HepG2 (cell line): ENCODE data around the gene CAMTA1. TPM values are rescaled to one million over a fixed set of nuclear protein-coding genes. Genes with fewer than 3 reads are reported as not detected.
A peak's percentile ranks its signal among the peaks of the same experiment; 100 is the strongest.

Experiments used
- ATAC-seq: fragments of 200-7000 bp; cut with Tn5 transposase; 3 replicates; pipeline ENCODE4 v1.9.1; 2020; ENCODE audit warnings: mild to moderate bottlenecking, moderate library complexity
- BruUV-seq: library from RNA; stranded (reverse); fragments of 400-500 nt; replicated peaks from 2 replicates; lab custom pipeline; 2021; lab: Mats Ljungman, UMichigan
- CTCF ChIA-PET: fragments of 300-600 bp; formaldehyde crosslinking; extraction: SDS; loops from one replicate; lab custom pipeline; 2021; ENCODE audit warnings: low total read pairs, inconsistent platforms, low intra/inter-chr PET ratio; lab: Yijun Ruan, JAX
- POLR2A ChIA-PET: fragments of 350-600 bp; sonication (Branson Sonifier 250); formaldehyde crosslinking; loops from one replicate; lab custom pipeline; 2020; ENCODE audit warnings: antibody characterized with exemption, inconsistent platforms; lab: Yijun Ruan, JAX
- DNase-seq: peaks from one replicate; pipeline ENCODE4 v3.0.0-alpha.2; 2015; ENCODE audit warnings: low spot score
- FAIRE-seq: peaks from 3 replicates; lab custom pipeline; 2011; peaks lifted over from hg19 to GRCh38; lab: Jason Lieb, UNC
- H2AFZ ChIP-seq: one replicate; pipeline ENCODE4 v1.6.1; 2011; ENCODE audit warnings: low read length, inconsistent platforms
- H3K27ac ChIP-seq: fragments of 300-600 bp; 3 replicates; pipeline ENCODE4 v1.8.0; 2011; ENCODE audit warnings: mixed run types, mild to moderate bottlenecking, mixed read lengths, low read length, inconsistent platforms; ENCODE audit not compliant: insufficient read depth; ENCODE audit errors: extremely low read length
- H3K27me3 ChIP-seq, 2 experiments: fragments of 200-600 bp in 1 of 2; 2 replicates in 1 of 2; 3 replicates in 1 of 2; pipeline versions ENCODE4 v1.6.0 to v1.8.0; 2011; ENCODE audit warnings: low read length in 2 of 2, mild to moderate bottlenecking in 2 of 2, moderate library complexity in 2 of 2, inconsistent platforms in 1 of 2; ENCODE audit not compliant: insufficient read depth in 2 of 2, control insufficient read depth in 1 of 2
- H3K36me3 ChIP-seq, 2 experiments: fragments of 200-600 bp in 1 of 2; replicated peaks in 1 of 2; 2 replicates in 1 of 2; 3 replicates in 1 of 2; pipeline versions ENCODE4 v1.5.1 to v1.8.0; 2011; ENCODE audit warnings: low read length in 2 of 2, inconsistent platforms in 1 of 2; ENCODE audit not compliant: insufficient read depth in 2 of 2, control insufficient read depth in 1 of 2
- H3K4me1 ChIP-seq: 2 replicates; pipeline ENCODE4 v1.5.1; 2012; ENCODE audit warnings: low read length, inconsistent platforms; ENCODE audit not compliant: insufficient read depth
- H3K4me2 ChIP-seq: 2 replicates; pipeline ENCODE4 v1.6.0; 2011; ENCODE audit warnings: low read depth, low read length, inconsistent platforms
- H3K4me3 ChIP-seq, 3 experiments: fragments of 200-600 bp in 1 of 3; sonication (generic), shearing (Covaris generic) in 1 of 3; replicated peaks in 1 of 3; 2 replicates each; pipeline ENCODE4 v1.5.1; 2011 to 2016; ENCODE audit warnings: low read length in 3 of 3, inconsistent platforms in 2 of 3, low read depth in 2 of 3, mild to moderate bottlenecking in 2 of 3, control low read depth in 1 of 3, mixed read lengths in 1 of 3; ENCODE audit not compliant: insufficient read depth in 1 of 3
- H3K79me2 ChIP-seq: one replicate; pipeline ENCODE4 v1.6.1; 2011; ENCODE audit warnings: low read length, inconsistent platforms; ENCODE audit not compliant: insufficient read depth
- H3K9ac ChIP-seq: 2 replicates; pipeline ENCODE4 v1.6.0; 2011; ENCODE audit warnings: mild to moderate bottlenecking, low read depth, low read length, inconsistent platforms; ENCODE audit not compliant: insufficient read depth
- H3K9me3 ChIP-seq: 2 replicates; pipeline ENCODE4 v1.5.1; 2012; ENCODE audit warnings: mild to moderate bottlenecking, low read length
- H4K20me1 ChIP-seq: 2 replicates; pipeline ENCODE4 v1.6.0; 2011; ENCODE audit warnings: inconsistent platforms, mild to moderate bottlenecking, low read length, moderate library complexity; ENCODE audit not compliant: insufficient read depth
- ADNP ChIP-seq: sonication (generic); formaldehyde crosslinking; IDR thresholded peaks from 2 replicates; pipeline ENCODE4 v1.4.0; 2020; ENCODE audit warnings: missing genetic modification reagents
- GABPB1 ChIP-seq: IDR thresholded peaks from 2 replicates; pipeline ENCODE4 v1.6.1; 2016; ENCODE audit warnings: mild to moderate bottlenecking, missing genetic modification reagents, moderate library complexity, missing compliant biosample characterization
- ZFP36L2 ChIP-seq: sonication (generic); formaldehyde crosslinking; IDR thresholded peaks from 2 replicates; pipeline ENCODE4 v1.4.0; 2020; ENCODE audit warnings: missing genetic modification reagents
- ZNF558 ChIP-seq: sonication (generic); formaldehyde crosslinking; IDR thresholded peaks from 2 replicates; pipeline ENCODE4 v1.9.0; 2022; ENCODE audit warnings: mild to moderate bottlenecking, missing genetic modification reagents, borderline replicate concordance
- WGBS: methylation state at CpG from one replicate; pipeline ENCODE4 v1.1.6; 2017; ENCODE audit warnings: low lambda C conversion rate; 5-methylcytosine and 5-hydroxymethylcytosine counted together
- in situ Hi-C: cut with HindIII; loops from 2 replicates; pipeline ENCODE4 v1.10.0; 2017; ENCODE audit warnings: low pct_unique_long_range_greater_than_20kb; ENCODE audit not compliant: extremely low pct_ligation_motif_present
- intact Hi-C: fragments of 100-400 bp; cut with micrococcal nuclease; formaldehyde crosslinking; loops from one replicate; pipeline ENCODE4 v1.10.0; 2022; ENCODE audit not compliant: unreplicated experiment
- polyA plus RNA-seq, 8 experiments: library from polyadenylated mRNA; depleted of rRNA in 3 of 8; stranded (reverse) in 7 of 8; unstranded in 1 of 8; fragments of >200 nt; fragmentation: Illumina TruSeq in 4 of 8; extraction: Trizol in 4 of 8; gene quantifications; 2 replicates each; pipeline versions ENCODE4 v1.2.1 to v1.2.3, GENCODE V29; 2011 to 2016; ENCODE audit warnings: low read depth in 4 of 8, missing spikeins in 1 of 8, mixed read lengths in 1 of 8; ENCODE audit not compliant: insufficient read depth in 1 of 8
- total RNA-seq, 5 experiments: library from RNA; depleted of rRNA; stranded (reverse); fragments of >200 nt; fragmentation: Illumina TruSeq; extraction: Trizol; gene quantifications; 2 replicates each; pipeline ENCODE4 v1.2.3, GENCODE V29; 2016; ENCODE audit warnings: low read depth in 1 of 5
- TF ChIP-seq, protein P1 (sequence below): sonication (generic); formaldehyde crosslinking; conservative IDR thresholded peaks from 2 replicates; pipeline ENCODE4 v1.8.1; 2023; ENCODE audit warnings: missing genetic modification reagents

CAMTA1 gene
- total and polyA plus RNA-seq, 2 of the 13 experiments (the other 11 are each of a cell fraction or from before 2014, with no cell fraction given): 25.0 to 36.4 TPM

DNA sequence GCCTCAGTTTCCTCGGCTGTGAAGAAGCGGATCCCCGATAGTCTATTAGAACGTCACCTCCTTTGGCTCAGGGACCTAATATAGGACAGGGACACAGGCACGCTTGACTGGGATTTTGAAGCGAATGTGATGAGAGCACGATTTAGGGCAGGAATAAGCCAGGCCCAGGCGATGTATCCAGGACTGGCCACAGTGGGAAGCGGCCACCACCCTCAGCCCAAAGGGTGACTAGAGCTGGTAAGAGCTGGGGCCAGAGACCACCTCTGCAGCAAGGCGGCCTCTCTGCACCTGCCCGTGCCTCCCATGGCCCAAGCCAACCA is 885.9 kb downstream of the CAMTA1 start:
- Histone ChIP-seq H3K4me3 (no peak overlapping the region), H3K4me1 (peaks cover 25% of the 10 kb centered on the region), H3K9ac (no peak overlapping the region), H3K9me3 (no peaks in the 10 kb centered on the region), H2AFZ (no peak overlapping the region), H3K27ac (no peak overlapping the region), H3K4me2 (no peak overlapping the region), H3K36me3 (no peaks in the 10 kb centered on the region), H3K27me3 (peaks cover 4 to 24% of the 10 kb centered on the region in 2 experiments), H3K79me2 (no peaks in the 10 kb centered on the region), H4K20me1 (no peaks in the 10 kb centered on the region)
- POLR2A ChIA-PET: interaction anchor here (2.3 kb wide), 1 partner anchor 33 kb away, joined by 9 read pairs; no protein-coding TSS in a partner anchor
- no peak for DNase-seq
- TF ChIP-seq ADNP (CRISPR knock-in tag) (no peak), GABPB1 (CRISPR knock-in tag) (no peak), ZFP36L2 (CRISPR knock-in tag) (no peak)
- TF ChIP-seq, protein P1, sequence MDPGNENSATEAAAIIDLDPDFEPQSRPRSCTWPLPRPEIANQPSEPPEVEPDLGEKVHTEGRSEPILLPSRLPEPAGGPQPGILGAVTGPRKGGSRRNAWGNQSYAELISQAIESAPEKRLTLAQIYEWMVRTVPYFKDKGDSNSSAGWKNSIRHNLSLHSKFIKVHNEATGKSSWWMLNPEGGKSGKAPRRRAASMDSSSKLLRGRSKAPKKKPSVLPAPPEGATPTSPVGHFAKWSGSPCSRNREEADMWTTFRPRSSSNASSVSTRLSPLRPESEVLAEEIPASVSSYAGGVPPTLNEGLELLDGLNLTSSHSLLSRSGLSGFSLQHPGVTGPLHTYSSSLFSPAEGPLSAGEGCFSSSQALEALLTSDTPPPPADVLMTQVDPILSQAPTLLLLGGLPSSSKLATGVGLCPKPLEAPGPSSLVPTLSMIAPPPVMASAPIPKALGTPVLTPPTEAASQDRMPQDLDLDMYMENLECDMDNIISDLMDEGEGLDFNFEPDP (CRISPR knock-in tag): 0 out of 2 replicates have a peak, but pooled peaks have one; percentile 81
- FAIRE-seq: no peak
- WGBS: 63% methylated on average over 9 of the region's 11 CpGs
- BruUV-seq: no TSS peak
- no peak for ATAC-seq
- intact Hi-C loops (no loop called here), in situ Hi-C loops (loop anchor here (5.0 to 25.0 kb wide), 3 partner anchors 46 to 191 kb away; partner anchors contain the start of gene UTS2)
- CTCF ChIA-PET: interaction anchor here (9.2 kb wide), 1 partner anchor 82 kb away, joined by 226 read pairs; no protein-coding TSS in a partner anchor

DNA sequence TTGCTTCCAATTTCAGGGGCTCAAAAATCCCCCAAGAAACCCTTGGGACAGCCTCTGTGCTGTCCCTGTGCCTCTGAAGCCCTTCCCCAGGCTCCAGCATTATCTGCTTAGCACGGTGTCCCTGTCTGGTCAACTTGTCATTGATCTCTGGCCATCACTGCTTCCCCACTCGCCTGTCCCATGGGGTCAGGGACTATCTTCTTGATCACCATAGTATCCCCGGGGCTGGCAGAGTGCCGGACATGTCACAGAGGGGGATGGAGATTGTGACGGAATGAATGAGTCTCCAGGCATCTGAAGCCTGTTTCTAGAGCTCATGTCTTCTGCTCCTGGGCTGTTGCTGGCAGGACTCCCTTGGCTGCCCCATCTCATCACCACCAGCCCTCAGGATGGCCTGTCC is 886.4 kb downstream of the CAMTA1 start:
- Histone ChIP-seq H3K4me1 (peaks cover 19% of the 10 kb centered on the region), H3K9ac (no peak overlapping the region), H3K79me2 (no peaks in the 10 kb centered on the region), H2AFZ (no peak overlapping the region), H3K27ac (no peak overlapping the region), H3K36me3 (no peaks in the 10 kb centered on the region), H3K27me3 (peaks cover 4 to 30% of the 10 kb centered on the region in 2 experiments), H3K4me3 (no peak overlapping the region), H3K4me2 (no peak overlapping the region), H3K9me3 (no peaks in the 10 kb centered on the region), H4K20me1 (no peaks in the 10 kb centered on the region)
- POLR2A ChIA-PET: no interaction called here
- no peak for DNase-seq
- TF ChIP-seq ZNF558 (CRISPR knock-in tag): no peak
- no TSS peak for BruUV-seq
- WGBS: 3% methylated on average over 5 of the region's 5 CpGs
- no peak for ATAC-seq
- FAIRE-seq: no peak
- in situ Hi-C loops (loop anchor here (5.0 to 25.0 kb wide), 3 partner anchors 46 to 191 kb away; partner anchors contain the start of gene UTS2), intact Hi-C loops (no loop called here)
- CTCF ChIA-PET: interaction anchor here (9.2 kb wide), 1 partner anchor 81 kb away, joined by 226 read pairs; no protein-coding TSS in a partner anchor
